GM19455 (cell line): Measurements from ENCODE around the gene SYT7.

ENCODE experiments used
- ATAC-seq: cut with Tn5 transposase; IDR thresholded peaks from one replicate; pipeline ENCODE4 v1.9.1; 2021; ENCODE audit not compliant: unreplicated experiment

Gene SYT7

DNA sequence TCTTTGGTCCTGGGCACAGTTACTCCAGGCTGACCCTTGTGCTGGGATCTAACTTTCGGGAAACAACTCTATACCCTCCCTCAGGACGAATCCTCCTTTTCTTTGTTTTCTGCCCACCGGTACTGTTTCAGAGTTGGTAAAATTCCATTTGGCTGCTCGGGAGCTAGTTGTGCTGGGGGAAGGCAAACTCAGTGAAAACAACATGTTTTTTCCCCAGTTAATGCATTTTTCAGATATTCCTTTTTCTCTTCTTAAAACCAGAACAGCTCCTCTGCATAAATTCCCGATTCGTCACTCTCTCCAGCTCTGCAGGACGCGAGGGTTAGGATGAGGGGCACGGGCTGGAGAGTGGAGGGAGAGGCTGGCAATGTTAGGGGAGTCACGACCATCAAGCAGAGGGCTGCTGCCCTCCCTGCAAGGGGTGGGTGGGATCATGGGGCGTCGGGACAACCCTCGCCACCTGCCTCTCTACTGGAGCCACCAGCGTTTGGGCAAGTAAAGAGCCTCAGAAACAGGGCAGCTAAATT is 41.0 kb downstream of the SYT7 start:
- ATAC-seq: no peak

DNA sequence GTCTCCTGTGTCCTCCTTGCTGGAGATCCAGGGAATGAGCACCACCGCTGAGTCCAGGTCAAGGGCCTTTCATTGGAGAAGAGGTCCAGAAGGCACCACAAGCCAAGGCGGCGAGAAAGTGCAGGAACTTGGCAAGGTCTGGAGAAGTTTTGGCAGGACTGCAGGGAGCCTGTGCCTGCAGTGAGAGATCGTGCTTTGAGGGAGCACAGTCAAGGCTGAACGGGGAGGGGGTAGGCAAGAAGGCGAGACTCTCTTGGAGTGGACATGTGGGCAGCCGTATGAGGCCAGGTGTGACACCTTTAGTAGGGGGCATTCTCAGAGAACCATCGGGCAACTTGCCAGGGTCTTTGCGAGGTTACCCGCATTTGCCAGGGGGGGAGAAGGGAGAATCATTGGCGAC is 41.9 kb downstream of the SYT7 start:
- no peak for ATAC-seq

DNA sequence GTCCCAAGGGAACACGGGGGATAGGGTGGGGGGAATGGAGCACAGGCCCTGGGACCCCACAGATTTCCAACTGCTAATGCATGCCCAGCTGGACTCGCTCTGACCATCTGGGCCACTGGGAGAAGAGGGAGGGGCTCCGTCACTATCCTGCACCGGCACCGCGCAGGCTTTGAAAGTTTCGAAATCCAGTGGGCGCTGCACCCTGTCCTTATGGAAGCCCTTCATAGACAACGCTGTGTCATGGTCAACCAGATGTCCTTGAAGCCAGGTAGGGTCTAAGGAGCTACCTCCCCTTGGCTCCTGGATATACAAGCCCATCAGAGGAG is 42.3 kb downstream of the SYT7 start:
- no peak for ATAC-seq

- no peak for ATAC-seq
Measured at GRCh38 chr11:61537326-61537725, 43.5 kb downstream of the SYT7 start.

- no peak for ATAC-seq
Measured at GRCh38 chr11:61536676-61537270, 44.1 kb downstream of the SYT7 start.

GRCh38 chr11:61535998-61536675 is 44.7 kb downstream of the SYT7 start:
- no peak for ATAC-seq

GRCh38 chr11:61534933-61535839 is 45.7 kb downstream of the SYT7 start:
- no peak for ATAC-seq

DNA sequence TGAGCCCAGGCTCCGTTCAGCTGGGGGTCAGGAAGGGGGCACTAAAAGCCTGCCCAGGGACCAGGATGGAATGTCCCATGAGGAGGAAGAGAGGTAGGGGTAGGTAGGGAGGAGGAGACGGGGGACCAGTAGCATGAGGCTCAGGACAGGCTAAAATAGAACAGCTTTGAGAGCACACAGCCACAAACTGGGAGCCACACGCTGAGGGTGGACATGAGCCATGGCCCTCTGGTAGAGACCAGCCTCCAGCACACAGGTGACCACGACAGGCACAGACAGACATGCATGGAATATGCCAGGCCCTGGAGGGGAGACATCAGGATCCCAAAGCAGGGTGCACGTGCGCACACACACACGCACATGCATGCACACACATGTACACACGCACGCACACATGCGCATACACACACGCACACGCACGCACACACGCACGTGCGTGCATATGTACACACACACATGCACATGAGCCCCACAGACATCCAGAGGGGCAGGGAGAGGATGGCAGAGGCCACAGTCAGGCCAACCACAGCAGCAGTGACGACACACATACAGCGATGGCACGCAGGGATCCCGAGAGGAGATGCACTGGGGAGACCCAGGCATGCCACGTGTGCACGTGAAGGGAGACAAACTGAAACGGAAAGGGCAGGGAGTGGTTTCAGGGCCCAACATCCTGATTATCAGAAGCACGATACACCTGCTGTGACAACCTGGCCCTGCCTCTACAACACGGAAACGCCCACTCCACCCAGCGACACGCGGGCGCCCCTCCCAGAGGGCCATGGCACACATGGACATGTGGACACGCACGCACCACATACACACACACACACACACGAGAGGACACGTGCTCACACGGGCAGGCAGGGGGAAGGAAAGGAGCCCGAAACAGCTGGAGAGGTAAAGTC is 46.6 kb downstream of the SYT7 start:
- ATAC-seq: no peak

DNA sequence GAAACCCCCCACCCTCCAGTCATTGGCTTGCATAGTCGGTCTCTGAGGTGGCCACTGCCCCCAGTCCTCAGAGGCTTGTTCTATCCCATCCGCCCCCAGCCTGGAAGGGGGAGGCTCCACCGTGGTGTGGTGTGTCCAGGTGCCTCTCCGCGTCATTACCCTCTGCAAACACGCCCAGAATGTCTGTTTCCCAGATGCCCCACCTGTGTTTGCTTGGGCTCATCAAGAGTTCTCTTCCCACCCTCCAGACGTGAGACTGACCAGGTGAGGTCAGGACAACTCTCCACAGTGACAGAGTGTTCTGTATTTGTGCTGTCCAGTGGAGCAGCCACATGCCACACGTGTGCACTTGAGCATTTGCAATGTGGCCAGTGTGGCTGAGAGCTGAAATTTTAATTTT is 47.5 kb downstream of the SYT7 start:
- no peak for ATAC-seq

DNA sequence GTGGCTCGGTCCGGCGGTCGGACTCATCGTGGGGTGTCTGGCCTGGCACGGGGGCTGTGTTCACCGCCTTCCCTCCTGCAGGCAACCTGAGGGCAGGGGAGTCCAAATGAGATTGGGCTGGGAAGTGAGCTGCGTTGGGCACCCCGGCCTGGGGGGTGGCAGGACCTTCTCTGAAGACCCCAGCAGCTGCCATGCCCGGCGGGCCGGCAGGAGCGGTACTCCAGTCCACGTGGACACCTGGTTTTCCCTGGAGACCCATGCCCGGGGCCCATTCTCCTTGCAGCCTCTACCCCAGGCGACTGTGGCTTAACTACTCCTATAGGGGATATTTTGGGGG is 47.9 kb downstream of the SYT7 start:
- ATAC-seq: no peak

DNA sequence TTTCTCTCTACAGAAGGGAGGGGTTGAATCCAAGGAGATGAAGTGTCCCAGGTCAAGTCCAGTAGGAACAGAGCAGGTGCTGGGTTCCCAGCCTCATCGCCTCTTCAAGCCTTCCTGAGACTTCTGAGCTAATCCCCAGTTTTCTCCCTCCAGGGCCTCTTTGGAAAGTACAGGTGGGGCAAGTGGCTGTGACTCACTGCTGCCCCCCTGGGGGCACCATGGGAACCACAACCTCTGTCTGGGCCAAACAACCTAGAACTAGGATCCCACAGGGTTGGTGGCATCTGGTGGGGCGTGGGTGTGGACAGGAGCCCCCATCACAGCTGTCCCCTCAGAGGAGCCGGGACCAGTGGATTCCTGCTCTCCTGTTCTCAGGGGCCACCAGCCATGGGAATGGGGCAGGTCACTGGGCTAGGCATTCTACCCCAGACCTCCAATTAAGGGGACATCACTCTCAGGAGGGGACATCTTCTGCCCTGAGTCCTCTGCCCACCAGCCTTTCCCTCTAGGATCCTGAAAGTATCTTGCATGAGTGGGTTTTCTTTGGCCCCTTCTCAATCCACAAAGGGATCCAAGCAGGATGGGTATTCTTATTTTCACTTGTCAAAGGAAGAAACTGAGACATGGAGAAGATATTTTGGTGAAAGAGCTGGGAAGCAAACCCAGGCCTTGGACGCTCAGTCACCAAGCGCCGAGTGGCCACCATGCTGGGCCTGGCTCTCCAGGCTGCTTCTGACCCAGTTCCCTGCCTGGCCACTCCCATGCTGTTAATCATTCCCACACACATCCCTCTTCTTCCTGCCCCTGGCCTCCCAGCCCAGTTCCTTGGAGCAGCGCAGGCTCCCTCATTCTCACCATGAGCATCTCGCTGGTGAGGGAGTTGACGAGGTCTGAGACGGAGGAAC is 48.5 kb downstream of the SYT7 start:
- ATAC-seq: no peak

DNA sequence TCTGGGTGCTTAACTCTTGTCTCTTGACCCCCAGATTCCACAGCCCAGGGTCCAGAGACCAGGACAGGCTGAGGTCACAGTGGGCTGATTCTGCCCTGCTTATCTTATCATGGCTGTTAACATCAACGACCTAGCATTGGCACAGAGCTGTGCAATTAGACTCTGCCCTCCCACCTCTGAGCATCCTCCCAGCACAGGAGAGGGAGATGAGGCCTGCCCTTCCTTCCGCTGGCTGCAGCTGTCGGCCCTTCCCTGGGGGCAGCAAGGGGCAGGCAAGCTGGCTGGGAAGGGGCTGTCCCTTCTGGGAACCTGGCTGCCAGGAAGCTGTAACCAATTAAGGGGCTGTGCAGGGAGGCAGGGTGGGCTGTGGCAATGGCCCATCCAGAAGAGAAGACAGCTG is 49.8 kb downstream of the SYT7 start:
- ATAC-seq: no peak

DNA sequence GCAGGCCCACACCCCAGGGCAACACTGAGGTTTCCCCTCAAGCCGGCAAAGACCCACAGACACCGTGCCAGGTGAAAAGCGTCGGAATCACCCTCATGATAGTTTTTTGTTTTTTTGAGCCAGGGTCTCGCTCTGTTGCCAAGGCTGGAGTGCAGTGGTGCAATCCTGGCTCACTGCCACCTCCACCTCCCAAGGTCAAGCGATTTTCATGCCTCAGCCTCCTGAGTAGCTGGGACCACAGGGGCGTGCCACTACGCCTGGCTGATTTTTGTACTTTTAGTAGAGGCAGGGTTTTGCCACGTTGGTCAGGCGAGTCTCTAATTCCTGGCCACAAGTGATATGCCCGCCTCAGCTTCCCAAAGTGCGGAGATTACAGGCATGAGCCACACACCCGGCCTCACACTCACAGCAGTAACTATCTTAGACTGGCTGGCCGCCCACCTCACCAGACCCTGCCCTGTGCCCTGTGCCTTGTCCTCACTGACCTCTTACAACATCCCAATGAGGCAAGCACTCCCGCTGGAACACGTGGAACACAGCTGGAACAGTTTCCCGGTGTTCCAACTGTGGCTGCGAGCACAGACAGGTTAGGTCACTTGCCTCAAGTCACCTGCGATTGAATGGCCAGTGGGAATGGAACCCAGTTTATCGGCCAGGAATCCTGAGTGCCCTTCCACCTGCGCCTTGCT is 51.2 kb downstream of the SYT7 start:
- no peak for ATAC-seq

GRCh38 chr11:61528114-61528513 is 52.8 kb downstream of the SYT7 start:
- no peak for ATAC-seq

- no peak for ATAC-seq
Measured at GRCh38 chr11:61526956-61527731, 53.7 kb downstream of the SYT7 start.

- no peak for ATAC-seq
Measured at GRCh38 chr11:61526229-61526628, 54.6 kb downstream of the SYT7 start.

DNA sequence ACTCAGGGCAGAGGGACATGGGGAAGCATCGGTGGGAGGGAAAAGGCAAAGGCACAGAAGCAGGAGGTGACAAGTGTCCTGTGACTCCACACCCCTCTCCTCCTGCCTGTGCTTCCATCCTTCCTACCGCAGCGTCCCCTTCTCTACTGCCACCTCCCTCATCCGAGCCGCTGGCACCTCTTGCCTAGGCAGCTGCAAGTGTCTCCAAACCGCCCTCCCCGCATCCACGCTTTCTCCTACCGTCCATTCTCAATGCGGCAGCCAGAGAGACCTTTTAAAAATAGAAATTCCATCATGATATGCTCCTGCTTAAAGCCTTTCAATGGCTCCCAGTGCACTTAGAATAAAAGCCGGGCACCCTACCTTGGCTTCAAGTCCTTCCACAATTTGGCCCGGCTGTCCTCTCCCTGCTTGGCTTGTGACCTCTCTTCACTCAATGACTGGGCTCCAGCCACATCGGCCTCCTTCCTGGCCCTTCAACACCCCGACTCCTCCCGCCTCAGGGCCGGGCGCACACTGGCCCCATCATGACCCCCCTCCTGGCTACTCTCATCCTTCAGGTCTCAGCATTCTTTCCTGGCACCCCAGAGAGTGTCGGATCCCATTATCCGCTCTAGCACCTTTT is 55.8 kb downstream of the SYT7 start:
- no peak for ATAC-seq

DNA sequence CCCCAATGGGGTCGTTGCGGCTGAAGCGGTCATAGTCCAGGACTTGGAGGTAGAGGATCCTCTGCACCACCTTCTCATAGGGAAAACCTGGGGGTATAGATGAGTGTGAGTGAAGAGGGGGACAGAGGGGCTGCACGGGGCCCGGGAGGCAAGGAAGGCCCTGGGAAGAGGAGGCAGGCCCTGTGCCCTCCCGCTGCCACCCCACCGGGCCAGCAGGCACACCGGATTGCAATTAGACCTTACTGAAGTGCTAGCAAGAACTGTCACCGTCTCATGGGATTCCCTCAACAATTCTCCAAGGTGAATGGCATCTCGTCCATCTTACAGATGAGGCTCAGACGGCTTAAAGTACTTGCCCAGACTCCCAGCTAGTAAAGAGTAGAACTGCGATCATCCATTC is 56.4 kb downstream of the SYT7 start:
- no peak for ATAC-seq
